Stimulated activated CD8-positive, alpha-beta memory T cell treated with anti-CD3 and anti-CD28 coated beads, Interleukin-12 subunit alpha, Interleukin-12 subunit beta, amount 100 ng/mL, for 24 hours (primary cell): ENCODE results near the gene ZBED6.

Source experiments
- DNase-seq: peaks from one replicate; pipeline ENCODE4 v3.0.0-alpha.2; 2020; ENCODE audit errors: extremely low read depth

Gene ZBED6

GRCh38 chr1:203842559-203842876 lies 47.1 kb downstream of the ZBED6 start:
- no peak for DNase-seq

- DNase-seq, result no peak
These were observed 48.0 kb downstream of the ZBED6 start for GRCh38 chr1:203843435-203843834.
